AG08395 (cell line): ENCODE measurements around the gene THSD4.
"Not testable (repeated sequence)": the region's sequence is repeated elsewhere in the genome, so short reads cannot be mapped to it uniquely, and the experiment has no call there.

Experiments used
- DNase-seq: peaks from one replicate; pipeline ENCODE4 v3.0.0; 2012; ENCODE audit warnings: mixed read lengths, low spot score

THSD4 gene

DNA sequence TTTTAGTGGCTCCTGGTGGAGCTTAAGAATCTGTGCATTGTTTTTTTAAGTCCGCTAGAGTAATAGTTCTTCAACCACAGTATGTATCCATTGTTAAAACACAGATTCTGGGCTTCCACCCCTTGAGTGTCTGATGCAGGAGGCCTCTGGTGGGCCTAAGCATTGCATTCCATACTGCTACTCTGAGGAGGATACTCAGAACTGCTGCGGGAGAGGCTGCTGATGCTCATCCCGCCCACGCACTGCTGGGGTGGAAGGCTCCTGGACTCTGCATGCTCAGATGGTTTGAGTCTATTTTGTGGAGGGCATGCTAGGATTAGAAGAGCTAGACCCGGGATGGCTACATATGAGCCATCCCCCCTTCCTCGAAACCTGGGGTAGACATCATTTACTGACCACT is 74.4 kb downstream of the THSD4 start:
- no peak for DNase-seq

DNA sequence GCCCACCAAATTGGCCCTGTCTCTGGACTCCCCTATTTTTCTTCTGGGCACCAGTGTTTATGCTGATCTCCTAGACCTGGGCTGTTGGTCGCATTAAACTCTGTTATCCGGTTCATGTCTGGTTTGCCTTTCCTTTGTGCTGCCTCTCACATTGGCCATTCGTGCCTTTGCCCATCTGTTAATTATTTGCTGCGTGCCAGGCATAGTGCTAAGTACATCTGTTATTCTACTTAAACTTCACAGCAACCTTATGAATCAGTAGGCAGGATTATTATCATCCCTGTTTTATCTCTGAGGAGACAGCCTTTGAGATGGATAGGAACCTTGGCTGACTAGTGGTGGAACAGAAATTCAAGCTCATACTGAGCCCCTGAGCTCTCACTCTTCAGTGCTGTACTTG is 76.0 kb downstream of the THSD4 start:
- DNase-seq: peak; percentile 22

DNA sequence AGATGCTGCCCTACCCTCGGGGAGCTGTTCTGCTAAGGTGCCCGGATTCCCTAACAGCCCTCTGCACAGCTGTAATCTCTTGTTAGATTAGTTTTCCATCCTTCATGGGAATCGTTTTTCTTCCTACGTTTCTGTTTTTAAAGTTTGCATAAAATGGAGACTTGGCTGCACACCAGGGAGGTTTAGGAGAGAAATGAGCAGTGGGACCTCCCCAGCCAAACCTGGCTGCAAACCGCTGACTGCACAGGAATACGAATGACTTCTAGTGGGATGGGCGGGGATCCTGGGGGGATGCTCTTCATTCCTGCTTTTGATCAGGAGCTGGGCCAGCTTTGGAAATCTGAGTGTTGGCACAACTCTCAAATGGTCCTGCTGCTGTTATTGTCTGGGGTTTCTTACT is 77.5 kb downstream of the THSD4 start:
- DNase-seq: no peak

DNA sequence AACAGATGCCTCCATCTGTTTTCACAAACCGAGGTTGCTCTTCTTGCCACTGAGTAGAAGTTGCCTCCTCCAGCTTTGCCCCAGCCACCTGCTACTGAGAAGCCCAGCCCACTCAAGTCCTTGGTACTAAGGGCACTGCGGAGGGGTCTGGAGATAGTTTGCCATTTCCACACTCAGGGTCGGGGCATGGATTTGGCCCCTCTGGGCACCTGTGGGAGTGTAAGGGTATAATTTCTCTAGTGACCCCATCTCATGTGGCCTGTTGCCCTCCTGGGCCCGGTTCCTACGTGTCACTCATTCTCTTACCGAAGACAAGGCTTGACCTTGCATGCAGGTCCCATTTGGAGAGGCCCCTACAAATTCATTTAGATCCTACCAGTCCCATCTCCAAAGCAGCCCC is 79.0 kb downstream of the THSD4 start:
- no peak for DNase-seq

GRCh38 chr15:71195242-71195641 is 80.0 kb downstream of the THSD4 start:
- DNase-seq: no peak

- no peak for DNase-seq
Measured at GRCh38 chr15:71197620-71198019, 82.3 kb downstream of the THSD4 start.

- no peak for DNase-seq
Measured at GRCh38 chr15:71198846-71199245, 83.6 kb downstream of the THSD4 start.

DNA sequence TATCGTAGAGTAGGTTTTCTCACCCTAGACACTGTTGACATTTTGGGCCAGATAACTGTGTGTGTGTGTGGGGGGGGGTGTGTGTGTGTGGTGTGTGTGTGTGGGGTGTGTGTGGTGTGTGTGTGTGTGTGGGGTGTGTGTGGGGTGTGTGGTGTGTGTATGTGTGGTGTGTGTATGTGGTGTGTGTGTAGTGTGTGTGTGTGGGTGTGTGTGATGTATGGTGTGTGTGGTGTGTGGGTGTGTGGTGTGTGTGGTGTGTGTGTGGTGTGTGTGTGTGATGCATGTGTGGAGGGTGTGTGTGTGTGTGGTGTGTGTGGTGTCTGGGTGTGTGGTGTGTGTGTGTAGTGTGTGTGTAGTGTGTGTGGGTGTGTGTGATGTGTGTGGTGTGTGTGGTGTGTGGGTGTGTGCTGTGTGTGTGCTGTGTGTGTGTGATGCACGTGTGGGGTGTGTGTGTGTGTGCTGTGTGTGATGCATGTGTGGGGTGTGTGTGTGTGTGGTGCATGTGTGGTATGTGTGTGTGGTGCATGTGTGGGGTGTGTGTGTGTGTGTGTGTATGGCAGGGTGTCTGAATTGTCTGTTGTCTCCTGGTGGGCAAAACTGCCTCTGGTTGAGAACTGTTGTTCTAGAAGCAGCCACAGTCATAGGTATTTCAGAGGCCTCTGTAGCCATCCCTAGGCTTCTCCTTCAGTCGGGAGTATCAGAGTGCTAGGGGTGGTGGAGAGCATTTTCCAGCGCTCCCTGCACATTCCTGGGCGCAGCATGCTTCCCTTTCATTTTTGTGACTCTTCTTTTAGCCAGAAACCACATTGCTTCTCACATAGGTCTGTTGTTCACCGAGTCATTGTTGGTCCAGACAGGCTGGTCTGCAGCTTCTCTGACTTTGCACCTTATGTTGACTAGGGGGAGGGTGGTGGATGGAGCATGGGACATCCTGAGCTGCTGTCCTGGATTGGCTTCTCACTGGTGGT is 84.4 kb downstream of the THSD4 start:
- DNase-seq: no peak

DNA sequence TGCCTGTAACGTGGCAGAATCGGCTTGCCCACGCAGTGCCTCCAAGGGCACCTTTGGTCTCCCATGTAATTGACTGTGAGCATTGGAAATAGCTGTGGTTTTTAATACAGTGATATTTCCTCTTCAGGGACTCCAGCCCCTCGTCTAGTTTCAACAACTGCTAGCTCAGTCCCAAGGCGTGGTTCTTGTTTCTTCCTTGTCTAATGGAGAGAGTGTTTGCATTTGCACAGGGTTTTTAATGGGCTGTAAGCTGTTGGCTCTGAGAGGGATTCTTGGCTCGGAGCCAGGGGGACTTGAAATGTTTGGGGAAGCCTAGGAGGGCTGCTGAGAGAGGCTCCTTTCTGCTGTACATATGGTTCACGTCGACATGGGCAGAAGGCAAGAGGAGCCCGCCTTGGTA is 86.2 kb downstream of the THSD4 start:
- no peak for DNase-seq

DNA sequence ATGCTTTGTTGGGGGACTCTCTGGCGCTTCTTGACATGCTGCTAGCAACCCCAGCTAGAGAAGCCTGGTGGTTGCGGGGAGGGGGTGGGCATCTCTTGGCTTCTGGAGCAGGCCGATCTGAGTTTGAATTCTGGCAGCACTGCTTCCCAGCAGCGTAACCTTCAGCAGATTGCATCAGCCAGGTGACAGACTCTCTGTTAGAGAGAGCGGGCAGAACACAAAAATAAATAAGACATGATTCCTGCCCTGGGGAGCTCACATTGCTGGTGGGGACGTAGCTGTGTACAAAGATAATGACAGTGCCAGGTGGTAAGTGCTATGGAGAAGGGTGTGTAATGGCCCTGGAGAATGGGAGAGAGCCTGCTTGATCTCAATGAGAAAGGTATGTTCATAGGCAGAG is 87.4 kb downstream of the THSD4 start:
- no peak for DNase-seq

DNA sequence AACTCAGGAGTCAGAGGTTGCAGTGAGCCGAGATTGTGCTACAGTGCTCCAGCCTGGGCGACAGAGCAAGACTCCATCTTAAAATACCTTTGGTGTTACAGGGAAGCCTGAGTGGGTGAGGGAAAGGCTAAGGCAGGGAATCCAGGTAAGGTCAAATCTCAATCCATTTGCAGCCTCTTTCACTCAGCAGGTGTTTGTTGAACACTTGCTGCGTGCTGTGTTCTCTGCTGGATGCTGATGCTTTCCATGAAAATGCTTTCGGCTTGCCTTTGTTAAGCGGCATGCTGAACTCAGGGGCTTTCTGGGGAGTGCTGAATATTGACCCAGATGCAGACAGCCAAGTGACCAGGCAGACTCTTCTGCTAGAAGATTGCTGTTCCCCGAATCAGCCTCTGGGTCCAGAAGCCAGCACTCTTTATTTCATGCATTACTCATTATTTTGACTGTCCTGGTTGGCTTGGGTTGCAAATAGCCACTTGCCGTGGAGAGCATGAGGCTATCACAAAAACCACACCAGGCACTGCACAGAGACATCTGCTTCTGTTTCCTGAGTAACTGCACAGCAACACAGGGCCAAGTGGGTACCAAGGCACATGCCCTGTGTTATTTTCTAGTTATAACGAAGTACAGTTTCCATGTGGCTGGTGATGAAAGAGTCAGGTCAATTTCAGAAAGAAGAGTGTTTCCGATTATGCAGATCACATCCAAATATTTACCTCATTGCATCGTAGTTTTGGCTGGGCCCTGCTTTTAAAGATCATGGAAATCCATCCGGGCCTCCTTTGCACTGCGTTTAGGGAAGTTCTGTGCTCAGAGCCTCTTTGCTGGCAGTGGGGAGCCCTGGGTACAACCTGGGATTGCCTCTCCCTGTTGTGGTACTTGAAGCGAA is 88.6 kb downstream of the THSD4 start:
- DNase-seq: peak; percentile 11

DNA sequence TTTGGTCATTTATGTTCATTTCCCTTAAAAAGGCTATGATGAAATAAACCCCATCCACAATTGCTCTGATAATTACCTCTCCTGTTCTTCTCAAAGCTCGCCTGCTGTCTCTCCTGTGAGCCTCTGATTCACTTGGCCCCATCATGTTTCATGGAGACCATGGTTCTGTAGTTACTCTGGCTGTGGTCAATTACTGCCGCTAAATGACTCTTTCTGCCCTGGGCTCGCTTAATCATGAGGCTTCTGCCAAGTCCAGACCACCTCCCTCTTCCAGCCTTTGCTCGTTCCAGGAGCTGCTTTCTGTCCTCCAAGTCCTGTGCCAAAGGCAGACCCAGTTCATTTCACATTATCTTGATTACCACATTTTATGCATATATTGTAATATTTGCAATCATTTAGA is 91.9 kb downstream of the THSD4 start:
- DNase-seq: no peak

- no peak for DNase-seq
Measured at GRCh38 chr15:71212146-71212545, 96.9 kb downstream of the THSD4 start.

DNA sequence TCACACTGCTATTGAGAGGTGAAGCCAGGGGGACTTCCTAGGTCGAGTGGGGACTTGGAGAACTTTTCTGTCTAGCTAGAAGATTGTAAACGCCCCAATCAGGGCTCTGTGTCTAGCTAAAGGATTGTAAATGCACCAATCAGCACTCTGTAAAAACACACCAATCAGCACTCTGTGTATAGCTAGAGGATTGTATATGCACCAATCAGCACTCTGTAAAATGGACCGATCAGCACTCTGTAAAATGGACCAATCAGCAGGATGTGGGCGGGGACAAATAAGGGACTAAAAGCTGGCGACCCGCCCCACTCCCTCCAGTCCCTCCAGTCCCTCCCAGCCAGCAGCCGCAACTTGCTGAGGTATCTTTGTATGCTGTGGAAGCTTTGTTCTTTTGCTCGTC is 98.7 kb downstream of the THSD4 start:
- DNase-seq: not testable (repeated sequence)

DNA sequence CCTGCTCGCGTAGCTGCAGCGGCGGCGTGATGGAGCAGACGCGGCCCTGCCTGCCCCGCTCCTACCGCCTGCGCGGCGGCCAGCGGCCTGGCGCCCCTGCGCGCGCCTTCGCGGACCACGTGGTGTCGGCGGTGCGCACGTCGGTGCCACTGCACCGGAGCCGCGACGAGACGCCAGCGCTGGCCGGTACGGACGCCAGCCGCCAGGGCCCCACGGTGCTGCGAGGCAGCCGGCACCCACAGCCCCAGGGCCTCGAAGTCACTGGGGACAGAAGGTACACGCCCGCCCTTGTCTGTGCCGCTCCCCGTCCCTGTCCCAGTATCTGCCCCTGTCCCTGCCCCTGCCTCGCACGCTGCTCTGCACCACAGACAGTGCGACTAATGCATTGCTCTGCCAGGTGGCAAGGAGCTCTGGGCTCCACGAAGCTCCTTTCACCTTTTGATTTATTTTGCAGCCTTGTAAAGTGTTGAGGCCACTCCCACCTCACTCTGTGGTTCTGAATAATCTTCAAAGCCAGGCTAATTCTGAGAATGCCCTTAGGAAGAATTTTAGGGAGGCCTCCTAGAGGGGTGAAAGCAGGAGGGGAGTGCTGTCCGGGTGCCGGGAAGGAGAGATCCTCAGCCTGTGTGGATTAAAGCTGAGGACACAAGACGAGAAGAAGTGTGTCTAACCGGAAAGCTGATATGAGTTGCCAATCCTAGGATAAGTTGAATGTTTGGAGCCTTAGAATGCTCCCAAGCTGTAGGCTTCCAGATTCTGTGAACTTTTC is 100.0 kb downstream of the THSD4 start:
- DNase-seq: no peak

GRCh38 chr15:71218272-71218805 is 103.1 kb downstream of the THSD4 start:
- DNase-seq: no peak

DNA sequence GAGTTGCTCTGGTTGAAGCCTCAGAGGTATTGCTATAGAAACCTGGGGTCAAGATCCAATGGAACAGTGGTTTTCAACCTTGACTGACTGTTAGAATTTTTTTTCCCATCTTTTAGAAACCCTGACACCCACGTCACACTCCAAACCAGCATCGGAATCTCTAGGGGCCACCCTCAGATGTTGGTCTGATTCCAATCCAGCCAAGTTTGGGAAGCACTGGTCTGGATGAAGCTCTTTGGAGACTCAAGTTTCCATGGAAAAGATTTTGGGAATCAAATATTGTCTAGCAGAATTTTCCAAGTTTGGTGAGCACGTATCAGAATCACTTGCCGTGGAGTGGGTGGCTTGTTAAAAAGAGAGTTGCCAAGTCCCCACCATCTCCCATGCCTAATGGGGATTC is 103.8 kb downstream of the THSD4 start:
- DNase-seq: no peak

GRCh38 chr15:71219645-71220044 is 104.4 kb downstream of the THSD4 start:
- DNase-seq: peak; percentile 68

DNA sequence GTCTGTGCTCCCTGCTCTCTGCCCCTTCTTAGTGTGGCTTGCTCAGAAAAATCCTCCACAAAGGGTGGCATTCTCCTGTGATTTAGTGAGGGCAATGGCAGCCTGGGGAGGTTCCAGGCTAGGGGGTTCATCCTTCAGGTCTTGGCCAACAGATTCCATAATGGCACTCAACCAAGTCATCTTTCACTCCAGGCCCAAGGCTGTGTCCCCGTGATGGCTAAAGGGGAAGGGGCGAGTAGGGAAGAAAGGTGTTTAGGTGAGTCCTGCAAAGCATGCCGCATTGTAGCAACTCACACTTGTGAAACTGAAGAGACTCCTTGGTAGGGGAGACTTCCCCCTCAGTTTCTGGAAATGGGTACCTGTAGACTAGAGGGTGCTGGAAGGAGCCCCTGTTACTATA is 105.6 kb downstream of the THSD4 start:
- DNase-seq: no peak

DNA sequence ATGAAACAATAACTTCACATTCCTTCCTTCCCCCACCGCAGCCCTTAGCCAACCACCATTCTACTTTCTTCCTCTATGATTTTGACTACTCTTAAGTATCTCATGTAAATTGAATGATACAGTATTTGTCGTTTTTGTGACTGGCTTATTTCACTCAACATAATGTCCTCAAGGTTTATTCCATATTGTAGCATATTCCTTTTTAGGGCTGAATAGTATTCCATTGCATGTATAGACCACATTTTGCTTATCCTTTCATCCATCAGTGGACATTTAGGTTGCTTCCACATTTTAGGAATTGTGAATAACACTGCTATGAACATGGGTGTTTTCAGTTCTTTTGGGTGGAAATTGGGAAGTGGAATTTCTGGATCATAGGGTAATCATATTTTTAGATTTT is 106.1 kb downstream of the THSD4 start:
- DNase-seq: no peak

DNA sequence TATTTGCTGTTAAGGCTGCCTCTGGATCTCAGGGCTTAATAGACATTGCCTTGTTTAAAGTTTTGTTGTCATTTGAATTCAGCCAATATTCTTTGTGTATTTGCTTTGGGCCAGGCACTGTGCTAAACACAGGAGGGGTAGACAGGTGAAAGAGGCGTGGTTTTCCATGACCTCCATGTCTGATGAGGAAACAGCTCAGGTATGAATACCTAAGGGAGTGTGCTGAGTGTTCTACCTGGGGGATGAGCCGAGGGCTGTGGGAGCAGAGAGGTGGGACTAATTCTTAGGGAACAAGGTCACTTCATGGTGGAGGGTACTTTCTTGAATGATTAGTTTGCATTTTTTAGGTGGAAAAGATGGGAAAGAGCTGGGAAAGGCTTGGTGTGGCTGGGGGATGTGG is 108.2 kb downstream of the THSD4 start:
- DNase-seq: no peak

DNA sequence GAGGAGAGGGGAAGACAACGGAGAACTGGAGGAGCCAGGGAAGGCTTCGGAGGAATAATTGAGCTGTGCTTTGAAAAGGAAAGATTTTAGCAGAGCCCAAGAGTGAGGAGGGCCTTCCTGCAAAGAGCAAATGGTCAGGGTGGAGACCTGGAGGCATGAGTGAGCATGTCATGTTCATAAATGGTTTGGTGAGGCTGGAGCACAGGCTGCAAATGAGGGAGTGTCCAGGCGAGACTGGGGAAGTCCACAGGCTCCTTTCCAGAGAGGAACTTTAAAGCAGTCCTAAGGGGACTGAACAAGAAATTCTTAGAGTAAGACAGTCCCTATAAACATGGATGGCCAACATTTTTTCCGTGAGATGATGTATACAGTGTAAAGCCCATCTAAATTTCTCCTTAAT is 108.8 kb downstream of the THSD4 start:
- no peak for DNase-seq
